ENCODE results near the gene MLF2.
"Not testable (repeated sequence)": the region's sequence is repeated elsewhere in the genome, so short reads cannot be mapped to it uniquely, and the experiment has no call there.

DNA sequence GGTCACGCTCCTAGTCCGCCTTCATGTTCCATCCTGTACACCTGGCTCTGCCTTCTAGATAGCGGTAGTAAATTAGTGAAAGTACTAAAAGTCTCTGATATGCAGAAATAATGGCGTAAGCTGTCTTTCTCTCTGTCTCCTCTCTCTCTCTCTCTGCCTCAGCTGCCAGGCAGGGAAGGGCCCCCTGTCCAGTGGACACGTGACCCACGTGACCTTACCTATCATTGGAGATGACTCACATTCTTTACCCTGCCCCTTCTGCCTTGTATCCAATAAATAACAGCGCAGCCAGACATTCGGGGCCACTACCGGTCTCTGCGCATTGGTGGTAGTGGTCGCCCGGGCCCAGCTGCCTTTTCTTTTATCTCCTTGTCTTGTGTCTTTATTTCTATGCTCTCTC is 10.9 kb downstream of the MLF2 start:
- TF ChIP-seq, protein P1, sequence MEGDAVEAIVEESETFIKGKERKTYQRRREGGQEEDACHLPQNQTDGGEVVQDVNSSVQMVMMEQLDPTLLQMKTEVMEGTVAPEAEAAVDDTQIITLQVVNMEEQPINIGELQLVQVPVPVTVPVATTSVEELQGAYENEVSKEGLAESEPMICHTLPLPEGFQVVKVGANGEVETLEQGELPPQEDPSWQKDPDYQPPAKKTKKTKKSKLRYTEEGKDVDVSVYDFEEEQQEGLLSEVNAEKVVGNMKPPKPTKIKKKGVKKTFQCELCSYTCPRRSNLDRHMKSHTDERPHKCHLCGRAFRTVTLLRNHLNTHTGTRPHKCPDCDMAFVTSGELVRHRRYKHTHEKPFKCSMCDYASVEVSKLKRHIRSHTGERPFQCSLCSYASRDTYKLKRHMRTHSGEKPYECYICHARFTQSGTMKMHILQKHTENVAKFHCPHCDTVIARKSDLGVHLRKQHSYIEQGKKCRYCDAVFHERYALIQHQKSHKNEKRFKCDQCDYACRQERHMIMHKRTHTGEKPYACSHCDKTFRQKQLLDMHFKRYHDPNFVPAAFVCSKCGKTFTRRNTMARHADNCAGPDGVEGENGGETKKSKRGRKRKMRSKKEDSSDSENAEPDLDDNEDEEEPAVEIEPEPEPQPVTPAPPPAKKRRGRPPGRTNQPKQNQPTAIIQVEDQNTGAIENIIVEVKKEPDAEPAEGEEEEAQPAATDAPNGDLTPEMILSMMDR (IDR thresholded peaks at IDR 0.05) = not testable (repeated sequence)
- TF ChIP-seq POLR2A (IDR thresholded peaks at IDR 0.05) = not testable (repeated sequence)
